ENCODE results near the gene PPP1R3D.

DNA sequence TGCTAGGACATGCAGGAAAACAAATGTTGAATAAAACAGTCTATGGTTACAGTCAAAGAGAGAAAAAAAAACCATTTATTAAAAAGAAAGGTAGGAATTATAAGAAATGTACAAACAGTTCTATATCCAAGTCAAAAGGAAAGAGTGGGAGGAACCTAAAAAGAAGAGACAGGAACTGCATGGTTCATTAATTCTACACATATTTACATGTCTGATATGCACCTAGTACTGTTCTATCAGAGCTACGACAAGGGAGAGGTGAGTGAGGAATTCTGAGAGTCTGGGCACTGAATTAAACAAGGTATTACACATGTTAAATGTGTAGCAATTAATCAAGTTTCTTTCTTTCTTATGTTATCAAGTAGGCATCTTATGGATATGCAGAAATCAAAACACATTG is 48.5 kb downstream of the PPP1R3D start:
- TF ChIP-seq EZH2phosphoT487 (IDR thresholded peaks at IDR 0.05; ENCODE audit: borderline replicate concordance, low read length) = no peak
- TF ChIP-seq, protein P1, sequence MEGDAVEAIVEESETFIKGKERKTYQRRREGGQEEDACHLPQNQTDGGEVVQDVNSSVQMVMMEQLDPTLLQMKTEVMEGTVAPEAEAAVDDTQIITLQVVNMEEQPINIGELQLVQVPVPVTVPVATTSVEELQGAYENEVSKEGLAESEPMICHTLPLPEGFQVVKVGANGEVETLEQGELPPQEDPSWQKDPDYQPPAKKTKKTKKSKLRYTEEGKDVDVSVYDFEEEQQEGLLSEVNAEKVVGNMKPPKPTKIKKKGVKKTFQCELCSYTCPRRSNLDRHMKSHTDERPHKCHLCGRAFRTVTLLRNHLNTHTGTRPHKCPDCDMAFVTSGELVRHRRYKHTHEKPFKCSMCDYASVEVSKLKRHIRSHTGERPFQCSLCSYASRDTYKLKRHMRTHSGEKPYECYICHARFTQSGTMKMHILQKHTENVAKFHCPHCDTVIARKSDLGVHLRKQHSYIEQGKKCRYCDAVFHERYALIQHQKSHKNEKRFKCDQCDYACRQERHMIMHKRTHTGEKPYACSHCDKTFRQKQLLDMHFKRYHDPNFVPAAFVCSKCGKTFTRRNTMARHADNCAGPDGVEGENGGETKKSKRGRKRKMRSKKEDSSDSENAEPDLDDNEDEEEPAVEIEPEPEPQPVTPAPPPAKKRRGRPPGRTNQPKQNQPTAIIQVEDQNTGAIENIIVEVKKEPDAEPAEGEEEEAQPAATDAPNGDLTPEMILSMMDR (IDR thresholded peaks at IDR 0.05; ENCODE audit: low read depth, low read length, poor library complexity, severe bottlenecking) = no peak
